Stimulated activated CD4-positive, alpha-beta T cell treated with anti-CD3 and anti-CD28 coated beads, TNF-alpha, amount 100 ng/mL, for 48 hours (primary cell): ENCODE results near the gene SPTSSB.
A peak's percentile ranks its signal among the peaks of the same experiment; 100 is the strongest.

Source experiments
- DNase-seq, 3 donors: peaks; one replicate each; pipeline ENCODE4 v3.0.0-alpha.2; 2020; ENCODE audit warnings: low read depth in 3 of 3

The SPTSSB gene, protein sequence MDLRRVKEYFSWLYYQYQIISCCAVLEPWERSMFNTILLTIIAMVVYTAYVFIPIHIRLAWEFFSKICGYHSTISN

DNA sequence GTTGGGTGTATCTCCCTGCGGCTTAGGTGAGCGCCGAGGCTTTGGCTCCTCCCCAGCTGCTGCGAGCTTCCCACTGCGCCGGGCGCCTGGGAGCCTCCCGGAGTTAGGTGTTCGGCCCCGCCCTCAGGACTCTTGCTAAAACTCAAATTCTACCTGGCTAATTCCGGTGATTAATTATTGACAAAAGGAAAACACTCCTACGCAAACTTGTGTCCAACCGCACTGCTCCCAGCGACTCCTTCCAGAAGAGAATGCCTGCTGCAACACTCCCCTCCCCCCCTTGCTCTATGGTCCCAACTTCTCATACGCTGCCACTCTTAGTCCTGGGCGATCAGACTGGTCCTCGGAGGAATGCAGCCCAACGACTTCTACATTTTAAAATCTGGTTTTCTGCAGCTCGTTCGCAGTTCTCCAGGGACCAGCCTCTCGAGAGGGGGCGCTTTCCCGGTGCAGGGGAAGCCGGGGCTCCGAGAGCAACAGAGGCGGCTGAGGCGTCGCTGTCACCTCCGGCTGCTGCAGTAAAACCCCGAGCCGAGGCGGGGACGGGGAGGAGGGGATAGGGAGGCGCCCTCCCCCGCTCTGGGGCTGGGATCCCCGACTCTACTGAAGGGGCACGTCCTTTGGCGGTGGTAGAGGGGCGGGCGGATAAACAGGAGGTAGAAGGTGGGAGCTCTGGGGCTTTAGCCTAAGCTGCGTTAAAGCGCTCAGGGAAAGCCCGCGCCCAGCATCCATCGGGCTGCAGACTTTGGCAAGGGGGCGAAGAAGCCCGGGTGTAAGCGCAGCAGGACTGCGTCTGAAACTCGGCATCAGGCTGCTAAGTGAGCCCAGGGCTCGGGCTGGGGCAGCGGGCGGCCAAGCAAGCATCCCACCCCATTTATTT is at the start of gene SPTSSB:
Gene SPTSSB, minus strand, starts transcription at position 77 of the 880 bp plus-strand sequence. CDS start 25,194 bp downstream, outside the sequence.
- DNase-seq: peak in 1 of 3 donors; percentile 36

DNA sequence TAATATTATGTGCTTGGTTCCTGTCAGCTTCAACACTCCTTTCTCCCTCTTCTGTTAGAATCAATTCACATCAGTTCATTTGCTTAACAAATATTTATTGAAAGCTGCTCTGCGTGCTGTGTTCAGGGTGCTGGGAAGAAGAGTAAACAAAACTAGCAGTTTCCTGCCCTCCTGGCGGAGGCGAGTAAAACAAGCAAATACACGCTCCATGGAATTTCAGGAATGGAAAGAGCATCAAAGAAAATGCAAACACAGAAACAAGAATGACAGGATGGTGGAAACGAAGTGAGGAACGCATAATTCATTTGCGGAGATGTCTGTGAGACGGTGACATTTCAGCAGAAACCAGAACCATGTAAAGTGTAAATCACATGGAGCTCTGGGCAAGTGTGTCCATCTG is 49.4 kb upstream of the SPTSSB start:
- no peak for DNase-seq

DNA sequence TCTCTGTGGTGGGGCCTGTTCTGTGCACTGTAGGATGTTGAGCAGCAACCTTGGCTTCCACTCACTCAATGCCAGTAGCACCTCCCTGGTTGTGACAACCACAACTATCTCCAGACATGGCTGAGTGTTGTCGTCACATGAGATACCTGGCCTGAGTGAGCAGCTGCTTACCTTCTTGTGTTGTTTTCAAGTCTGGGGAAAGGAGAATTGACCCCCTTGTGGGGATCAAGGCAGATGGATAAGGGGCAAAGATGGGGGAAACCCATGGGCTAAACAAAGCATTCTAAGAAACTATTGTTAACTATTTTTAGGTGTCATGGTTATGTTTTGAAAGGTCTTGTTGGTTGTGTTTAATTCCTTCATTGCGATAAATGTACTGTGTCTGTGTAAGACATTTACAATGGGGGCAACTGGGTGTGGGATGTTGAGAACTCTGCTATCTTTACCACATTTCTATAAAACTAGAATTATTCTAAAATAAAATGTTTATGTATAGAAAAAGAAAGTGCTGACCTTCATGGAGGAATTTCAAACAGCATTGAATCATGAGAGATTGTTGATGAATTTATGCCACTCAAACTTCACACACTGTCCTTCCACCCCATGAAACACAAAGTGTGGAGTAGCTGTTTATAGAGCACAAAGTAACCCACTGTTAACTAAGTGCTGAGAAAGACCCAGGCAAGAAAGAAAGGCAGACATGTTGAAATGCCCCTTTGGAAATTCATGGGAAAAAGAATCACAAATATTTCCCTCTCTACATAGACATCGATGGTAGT is 48.4 kb upstream of the SPTSSB start:
- DNase-seq: no peak

DNA sequence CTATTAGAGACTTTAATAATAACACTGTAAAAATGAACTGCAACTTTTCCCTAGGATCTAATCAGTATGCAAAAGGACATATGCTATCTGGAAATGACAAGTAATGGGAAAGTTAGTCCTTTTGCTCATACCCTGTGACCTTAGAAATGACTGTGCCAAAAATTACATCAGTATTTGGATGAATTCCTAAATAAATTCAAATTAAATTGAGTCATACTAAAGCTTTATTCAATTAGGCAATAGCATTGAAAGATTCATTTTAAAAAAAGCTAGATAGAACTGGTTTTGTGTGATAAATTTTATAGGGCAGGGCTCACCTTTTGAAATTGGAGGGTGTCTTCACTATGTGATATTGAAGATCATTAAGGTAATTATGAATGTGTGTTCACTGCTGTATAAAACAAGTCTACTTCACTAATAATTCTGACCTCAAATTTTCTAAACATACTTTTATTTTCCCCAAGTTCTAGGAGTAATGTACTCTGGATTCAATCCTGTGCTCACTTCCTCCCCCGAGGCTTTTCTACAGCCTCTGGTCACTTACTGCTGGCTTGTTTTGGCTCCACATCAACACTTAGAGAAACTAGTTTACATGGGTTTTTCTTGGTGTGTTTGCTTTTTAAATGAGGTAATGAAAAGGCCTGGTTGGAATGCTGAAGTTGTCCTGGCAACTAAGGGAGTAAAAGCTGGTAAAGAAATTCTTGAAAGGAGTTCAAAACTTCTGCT is 44.4 kb upstream of the SPTSSB start:
- no peak for DNase-seq

DNA sequence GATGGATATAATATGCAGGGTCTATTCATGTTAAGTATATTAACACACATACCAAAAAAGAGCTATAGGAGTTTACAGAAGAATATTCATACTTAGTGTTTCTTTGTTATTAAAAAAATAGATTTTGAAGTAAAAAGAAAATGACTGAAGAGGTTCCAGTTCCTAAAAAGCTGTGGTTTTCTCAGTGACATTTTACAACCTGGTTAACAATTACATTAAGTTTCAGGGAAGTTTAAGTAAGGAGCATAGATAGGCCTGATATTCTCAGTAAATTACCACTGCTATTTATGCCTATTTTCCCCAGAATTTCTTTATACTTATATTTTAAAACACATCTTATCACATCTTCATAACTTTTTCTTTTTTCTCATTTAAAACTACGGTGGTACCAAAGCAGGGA is 43.6 kb upstream of the SPTSSB start:
- no peak for DNase-seq

DNA sequence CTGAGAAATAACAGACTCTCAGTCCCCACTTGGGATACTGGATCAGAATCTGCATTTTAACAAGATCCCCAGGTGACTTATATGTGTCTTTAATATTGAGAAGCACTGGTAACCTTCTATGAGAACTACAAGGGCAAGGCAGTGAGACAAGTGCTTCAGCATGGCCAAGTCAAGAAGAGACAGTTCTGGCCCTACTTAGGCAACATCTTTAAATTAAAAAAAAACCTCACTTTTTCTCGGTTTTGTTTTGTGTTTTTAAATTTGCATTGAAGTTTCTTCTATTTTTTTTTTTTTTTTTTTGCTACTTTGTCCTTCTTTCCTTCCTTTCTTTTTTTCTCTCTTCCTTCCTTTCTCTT is 42.5 kb upstream of the SPTSSB start:
- DNase-seq: no peak

DNA sequence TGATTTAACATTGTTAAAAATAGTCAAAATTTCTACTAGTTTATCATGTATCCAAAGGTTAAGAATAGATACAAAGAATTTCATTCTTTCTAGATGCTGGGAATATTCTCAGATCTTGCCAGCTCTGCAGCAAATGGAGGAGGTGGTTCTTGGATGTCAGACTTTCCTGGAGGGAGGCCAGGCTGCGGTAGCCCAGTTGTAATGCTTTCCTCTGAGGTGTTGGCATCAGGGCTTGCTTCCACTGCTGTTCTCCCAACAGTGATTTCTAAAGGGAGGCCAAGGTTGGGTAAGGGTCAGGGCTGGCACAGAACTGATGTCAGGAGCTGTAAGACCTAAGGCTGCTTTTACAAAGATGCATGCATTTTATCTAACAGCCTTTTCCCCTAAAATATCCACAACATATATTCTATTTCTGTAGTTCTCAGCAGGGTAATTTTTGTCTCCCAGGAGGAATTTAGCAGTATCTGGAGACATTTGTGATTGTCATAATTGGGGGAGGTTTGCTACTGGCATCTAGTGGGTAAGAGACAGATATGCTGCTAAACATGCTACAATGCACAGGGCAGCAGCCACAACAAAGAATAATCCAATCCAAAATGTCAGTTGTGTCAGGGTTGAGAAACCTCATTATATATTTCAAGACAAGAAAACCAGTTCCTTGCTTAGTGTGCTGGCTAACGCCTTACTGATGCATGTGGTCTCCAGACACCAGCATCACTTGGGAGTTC is 42.0 kb upstream of the SPTSSB start:
- DNase-seq: no peak

DNA sequence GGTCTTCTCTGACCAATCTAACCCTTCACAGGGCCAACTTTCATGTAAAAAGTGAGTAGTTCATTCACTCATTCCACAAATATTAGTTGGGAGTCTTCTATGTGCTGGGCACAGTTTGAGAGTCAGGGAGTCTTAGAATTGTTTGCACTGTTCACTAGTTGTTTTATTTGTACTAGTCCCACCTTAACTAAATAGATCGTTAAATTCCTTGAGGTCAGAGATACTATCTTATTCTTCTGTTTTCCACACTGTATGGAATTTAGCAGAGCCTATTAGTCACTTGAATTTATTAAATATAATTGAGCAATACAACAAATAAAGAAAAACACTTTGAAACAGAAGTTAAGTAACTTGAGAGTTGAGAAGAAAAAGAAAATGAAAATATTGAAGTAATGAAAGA is 40.8 kb upstream of the SPTSSB start:
- no peak for DNase-seq

DNA sequence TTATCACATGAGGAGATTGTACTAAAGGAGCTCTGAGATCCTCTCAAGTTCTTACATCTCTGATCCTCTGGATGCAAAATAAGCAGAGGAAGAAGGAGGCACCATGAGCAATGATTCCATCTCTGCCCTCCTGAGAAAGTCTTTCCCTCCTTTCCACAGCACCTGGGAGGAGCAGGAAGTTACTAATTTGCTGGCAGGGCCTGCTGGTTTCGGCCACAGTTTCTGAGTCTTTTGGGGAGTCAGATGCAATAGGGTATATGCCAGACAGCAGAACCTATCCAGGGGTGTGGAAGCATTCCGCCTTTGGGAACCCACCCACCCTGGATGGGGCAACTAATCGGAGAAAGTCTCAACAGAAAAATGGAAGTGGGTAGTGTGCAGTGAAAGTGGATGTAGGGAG is 38.5 kb upstream of the SPTSSB start:
- DNase-seq: no peak

DNA sequence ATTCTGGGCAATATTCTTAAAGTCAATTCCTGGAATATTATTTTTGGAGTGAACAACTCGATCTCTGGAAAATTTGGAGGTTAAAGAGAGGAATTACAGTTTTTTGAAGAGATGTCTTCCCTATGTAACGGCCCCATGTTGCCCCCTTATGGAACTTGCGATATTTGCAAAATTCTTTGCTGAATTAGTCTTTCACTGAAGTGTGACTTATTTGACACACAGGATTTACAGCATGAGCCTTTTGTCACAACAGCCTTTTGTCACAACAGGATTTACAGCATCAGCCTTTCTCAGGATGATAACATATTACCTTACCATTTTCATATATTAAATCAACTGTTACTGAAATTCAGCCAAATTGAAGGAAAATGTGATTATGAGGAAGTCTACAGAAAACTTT is 37.8 kb upstream of the SPTSSB start:
- peak in 1 of 3 donors; percentile 10 for DNase-seq

DNA sequence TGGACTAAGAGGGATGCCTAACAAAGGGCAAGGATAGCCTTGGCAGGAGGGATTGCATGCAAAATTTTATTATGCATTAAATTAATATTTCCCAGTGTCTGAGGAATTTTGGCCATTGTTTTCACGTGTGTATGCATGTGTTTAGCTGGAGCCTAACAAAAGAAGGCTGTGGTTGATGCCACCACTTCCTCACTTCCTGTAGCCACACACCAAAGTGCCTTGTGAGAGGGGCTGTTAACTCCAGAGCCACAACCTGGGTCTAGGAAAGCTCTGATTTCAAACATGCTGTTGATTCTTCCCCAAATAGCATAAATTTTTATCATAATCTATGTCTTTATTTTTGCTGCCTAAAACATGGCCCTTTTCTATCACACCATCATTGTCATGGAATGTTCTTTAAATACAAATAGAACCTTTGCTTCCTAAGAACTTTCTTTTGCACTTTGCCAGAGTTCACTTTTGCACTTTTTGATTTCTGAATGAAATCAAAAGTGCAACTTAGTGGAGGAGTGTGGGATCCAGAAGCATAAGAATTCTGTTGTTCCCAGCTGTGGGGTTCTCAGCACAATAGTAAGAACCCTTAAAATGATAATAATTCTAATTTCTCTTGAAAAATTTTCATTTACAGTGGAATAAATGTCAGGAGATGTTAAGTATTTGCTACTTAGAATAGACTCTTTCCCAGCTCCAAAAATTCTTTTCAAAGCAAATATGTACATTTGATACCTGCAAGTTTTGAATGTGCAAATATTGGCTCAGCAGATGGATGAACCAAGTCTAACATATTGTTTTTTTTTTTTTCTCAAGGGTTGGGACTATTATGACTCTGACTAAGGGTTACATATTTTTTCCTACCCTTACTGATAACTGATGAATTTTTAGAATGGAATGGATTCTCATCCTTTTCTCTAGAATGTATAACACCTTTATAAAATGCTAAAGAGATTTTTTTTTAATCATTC is 35.6 kb upstream of the SPTSSB start:
- DNase-seq: no peak

DNA sequence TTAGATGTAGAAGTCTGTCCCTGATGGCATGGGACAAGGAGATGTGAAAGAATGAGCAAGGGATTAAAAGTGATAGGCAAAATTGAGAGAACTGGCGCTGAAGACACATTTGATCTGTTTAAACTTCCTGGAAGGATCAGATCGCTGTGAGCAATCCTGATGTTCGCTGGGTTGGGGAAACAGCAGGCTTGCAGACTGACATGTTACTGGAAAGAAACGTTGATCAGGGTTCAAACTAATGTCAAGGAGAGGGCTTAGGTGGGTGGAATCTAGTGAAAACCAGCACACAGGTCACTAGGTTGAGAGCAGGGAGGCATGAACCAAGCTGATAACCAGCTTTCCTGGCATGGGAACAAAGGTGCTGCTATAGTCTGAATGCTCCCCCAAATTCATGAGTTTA is 34.5 kb upstream of the SPTSSB start:
- no peak for DNase-seq

DNA sequence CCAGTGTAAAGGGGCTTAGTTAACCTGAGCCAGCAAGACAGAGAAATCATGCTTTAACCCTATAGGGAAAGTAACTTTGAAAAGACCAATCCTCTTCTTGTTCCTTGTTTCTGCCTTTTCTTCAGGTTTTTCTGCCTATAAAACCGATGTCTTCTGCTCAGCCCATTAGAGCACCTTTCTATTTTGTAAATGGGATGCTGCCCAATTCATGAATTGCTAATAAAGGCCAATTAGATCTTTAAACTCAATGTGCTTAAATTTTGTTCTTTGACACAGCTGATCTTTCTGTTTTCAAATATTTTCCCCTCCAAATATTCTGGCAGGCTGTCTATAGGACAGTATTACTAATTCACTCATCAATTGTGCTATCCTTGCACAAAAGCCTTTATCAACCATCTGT is 33.8 kb upstream of the SPTSSB start:
- no peak for DNase-seq

DNA sequence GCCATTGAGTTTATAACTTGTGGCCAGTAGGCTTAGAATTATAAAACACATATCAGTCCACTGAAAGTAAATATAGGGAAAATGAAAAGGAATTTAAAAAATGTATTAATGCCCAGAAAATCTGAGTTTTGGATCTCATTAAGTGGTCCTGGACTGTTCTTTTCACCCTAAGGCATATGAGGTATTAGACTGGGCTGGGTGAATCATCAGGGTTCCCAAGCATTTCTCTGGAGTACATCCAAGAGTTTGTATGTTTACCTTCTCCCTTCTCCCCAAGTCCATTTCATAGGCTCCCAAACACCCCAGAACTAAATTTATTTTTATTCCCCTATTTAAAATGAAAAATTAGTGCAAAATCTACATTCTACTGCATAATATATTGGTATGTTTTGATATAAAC is 31.9 kb upstream of the SPTSSB start:
- DNase-seq: no peak

DNA sequence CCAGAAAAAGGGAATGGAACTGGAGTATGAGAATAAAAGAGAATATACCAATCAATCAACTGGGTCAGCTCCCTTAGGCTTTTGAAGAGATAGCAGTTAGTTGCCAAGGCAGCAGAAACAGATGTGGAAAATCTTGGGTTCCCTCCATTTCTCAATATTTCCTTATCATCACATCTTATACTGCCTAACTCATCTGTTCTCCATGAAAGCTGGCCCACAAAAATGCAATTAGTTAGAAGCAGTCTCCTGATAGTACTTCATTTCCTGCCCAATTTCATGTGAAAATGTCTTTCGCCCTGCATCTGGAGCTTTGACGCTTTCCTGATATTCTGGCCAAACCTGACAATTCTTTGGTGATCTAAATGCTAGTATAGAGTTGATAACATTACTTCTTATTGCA is 30.1 kb upstream of the SPTSSB start:
- DNase-seq: no peak

DNA sequence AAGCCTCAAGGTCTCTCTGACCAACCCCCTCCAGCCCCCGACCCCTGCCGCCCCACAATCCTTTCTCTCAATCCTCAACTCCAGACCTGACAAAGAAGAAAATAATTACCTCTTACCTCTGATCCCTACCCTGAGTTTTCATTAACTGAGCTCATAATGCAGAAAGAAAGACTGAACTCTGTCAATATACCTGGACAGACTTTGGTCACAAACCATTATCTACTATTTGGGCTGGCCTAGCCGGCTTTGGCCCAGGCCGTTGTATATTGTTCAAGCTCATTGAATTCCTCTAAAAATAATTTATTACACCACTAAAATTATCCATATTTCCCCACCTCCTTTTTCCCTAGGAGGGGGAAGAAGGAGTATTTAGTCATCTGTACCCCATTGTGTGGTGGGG is 29.3 kb upstream of the SPTSSB start:
- DNase-seq: no peak

DNA sequence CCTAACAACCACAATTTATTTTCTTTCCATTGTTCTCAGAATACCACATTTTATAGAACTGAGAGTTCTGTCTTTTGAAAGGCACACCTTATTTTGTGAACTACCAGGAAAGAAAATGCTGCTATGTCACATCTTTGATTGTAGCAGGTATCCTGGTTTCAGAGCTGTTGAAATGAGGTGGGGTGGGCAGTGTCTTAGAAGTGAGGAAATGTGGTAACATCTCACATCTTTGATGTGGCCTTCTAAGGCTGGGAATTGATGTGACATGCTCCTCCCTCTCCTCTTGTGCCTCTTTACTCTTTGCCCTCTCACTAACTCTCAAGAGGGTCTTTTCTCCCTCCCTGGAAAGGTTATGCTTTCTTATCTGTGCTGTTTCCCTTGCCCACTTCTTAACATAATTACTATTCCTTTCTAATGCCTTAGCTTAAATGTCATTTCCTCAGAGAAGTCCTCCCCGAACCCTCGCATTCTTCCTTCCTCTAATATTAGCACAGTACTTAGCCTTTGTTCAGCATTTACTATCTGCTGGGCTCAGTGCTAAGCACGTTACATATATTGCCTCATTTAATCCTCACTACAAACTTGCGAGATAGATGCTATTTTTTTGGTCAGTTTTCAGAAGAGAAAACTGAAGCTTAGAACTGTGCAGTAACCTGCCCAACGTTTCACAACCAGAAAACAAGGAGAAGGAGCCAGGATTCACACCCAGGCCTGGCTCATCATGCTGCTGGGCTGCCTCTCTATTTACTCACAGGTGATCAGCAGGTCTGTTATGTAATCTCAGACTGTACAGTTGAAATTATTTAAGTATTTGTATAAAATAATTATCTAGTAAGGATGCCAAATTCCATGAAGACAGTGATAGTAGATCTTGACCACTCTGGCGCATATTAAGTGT is 24.0 kb upstream of the SPTSSB start:
- no peak for DNase-seq

DNA sequence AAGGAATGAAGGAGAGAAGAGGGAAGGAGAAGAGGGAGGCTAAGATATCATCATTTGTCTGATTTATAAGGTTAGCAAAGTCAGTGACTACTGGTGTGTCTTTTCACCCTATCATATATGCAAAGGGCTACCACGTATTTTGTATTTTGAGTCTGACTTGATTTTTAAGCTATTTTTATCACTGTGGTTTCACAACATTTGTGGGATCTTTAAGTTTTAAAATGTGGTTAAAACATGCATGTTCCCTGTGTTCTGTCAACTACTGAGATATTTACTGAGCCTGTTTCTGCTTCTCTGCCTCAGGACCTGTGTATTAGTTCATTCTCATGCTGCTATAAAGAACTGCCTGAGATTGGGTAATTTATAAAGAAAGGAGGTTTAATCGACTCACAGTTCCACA is 22.5 kb upstream of the SPTSSB start:
- no peak for DNase-seq

DNA sequence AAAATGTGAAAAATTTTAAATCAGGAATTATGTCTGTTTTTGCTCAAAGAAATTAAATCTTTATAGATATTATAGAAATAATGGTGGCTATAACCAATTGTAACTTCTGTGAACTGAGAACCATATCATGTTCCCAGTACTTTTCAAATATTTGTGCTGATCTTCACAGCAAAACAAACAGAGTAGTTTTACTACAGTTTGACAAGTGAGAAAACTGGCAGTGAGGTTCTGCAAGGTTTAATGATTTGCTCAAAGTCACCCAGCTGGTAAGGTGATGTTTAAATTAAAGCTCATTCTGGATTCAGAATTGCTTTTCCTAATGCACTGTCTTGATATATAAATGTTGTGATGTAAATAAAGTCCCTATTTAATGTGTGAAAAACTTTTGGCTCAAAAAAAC is 22.0 kb upstream of the SPTSSB start:
- DNase-seq: no peak
